ENCODE data around the gene ANKS1B.

Gene ANKS1B

GRCh38 chr12:99153293-99153692 is 831.4 kb downstream of the ANKS1B start:
- DNase-seq: no peak

- DNase-seq: no peak
These were observed 832.4 kb downstream of the ANKS1B start for GRCh38 chr12:99152337-99152736.

- no peak for DNase-seq
These were observed 833.0 kb downstream of the ANKS1B start for GRCh38 chr12:99151744-99152143.

GRCh38 chr12:99147130-99147529 is 837.6 kb downstream of the ANKS1B start:
- no peak for DNase-seq

- no peak for DNase-seq
These were observed 838.0 kb downstream of the ANKS1B start for GRCh38 chr12:99146730-99147129.

GRCh38 chr12:99146185-99146584 is 838.6 kb downstream of the ANKS1B start:
- DNase-seq: no peak

- no peak for DNase-seq
These were observed 842.1 kb downstream of the ANKS1B start for GRCh38 chr12:99142651-99143050.

- DNase-seq: no peak
These were observed 844.6 kb downstream of the ANKS1B start for GRCh38 chr12:99140017-99140720.

GRCh38 chr12:99138393-99138792 is 846.3 kb downstream of the ANKS1B start:
- DNase-seq: no peak

GRCh38 chr12:99137124-99137855 is 847.4 kb downstream of the ANKS1B start:
- DNase-seq: no peak

- no peak for DNase-seq
These were observed 848.2 kb downstream of the ANKS1B start for GRCh38 chr12:99136516-99136915.

- no peak for DNase-seq
These were observed 849.4 kb downstream of the ANKS1B start for GRCh38 chr12:99135376-99135775.

- no peak for DNase-seq
These were observed 851.3 kb downstream of the ANKS1B start for GRCh38 chr12:99133401-99133800.

- DNase-seq: no peak
These were observed 853.0 kb downstream of the ANKS1B start for GRCh38 chr12:99131751-99132199.

GRCh38 chr12:99130808-99131553 is 853.8 kb downstream of the ANKS1B start:
- DNase-seq: no peak

GRCh38 chr12:99128246-99128802 is 856.4 kb downstream of the ANKS1B start:
- DNase-seq: no peak

GRCh38 chr12:99122959-99123358 is 861.8 kb downstream of the ANKS1B start:
- no peak for DNase-seq

GRCh38 chr12:99122496-99122895 is 862.2 kb downstream of the ANKS1B start:
- DNase-seq: no peak

- DNase-seq: no peak
These were observed 863.2 kb downstream of the ANKS1B start for GRCh38 chr12:99121546-99121945.

- DNase-seq: no peak
These were observed 864.8 kb downstream of the ANKS1B start for GRCh38 chr12:99119943-99120342.

- no peak for DNase-seq
These were observed 865.3 kb downstream of the ANKS1B start for GRCh38 chr12:99119449-99119848.

- no peak for DNase-seq
These were observed 873.1 kb downstream of the ANKS1B start for GRCh38 chr12:99111600-99111999.

- DNase-seq: no peak
These were observed 873.9 kb downstream of the ANKS1B start for GRCh38 chr12:99110868-99111267.
